Mesenchymal stem cell (in vitro differentiated cells and primary cell): ENCODE data around the gene SHISAL2A.
A peak's percentile ranks its signal among the peaks of the same experiment; 100 is the strongest.
"Not testable (repeated sequence)": the region's sequence is repeated elsewhere in the genome, so short reads cannot be mapped to it uniquely, and the experiment has no call there.

Source experiments
- DNase-seq: peaks from one replicate; pipeline ENCODE4 v3.0.0-alpha.2; 2013
- H2AFZ ChIP-seq: one replicate; pipeline ENCODE4 v1.6.1; 2013; ENCODE audit warnings: low read depth, mild to moderate bottlenecking, control low read depth, inconsistent platforms, low read length, moderate library complexity
- H2AK5ac ChIP-seq: 2 replicates; pipeline ENCODE4 v1.6.1; 2013; ENCODE audit warnings: low read length, moderate library complexity, mild to moderate bottlenecking, inconsistent platforms; ENCODE audit not compliant: severe bottlenecking
- H2BK120ac ChIP-seq: one replicate; pipeline ENCODE4 v1.6.1; 2013; ENCODE audit warnings: low read depth, mild to moderate bottlenecking, inconsistent platforms, low read length, moderate library complexity
- H2BK12ac ChIP-seq, 2 experiments: one replicate each; pipeline ENCODE4 v1.6.1; 2013; ENCODE audit warnings: inconsistent platforms in 2 of 2, low read length in 2 of 2, mild to moderate bottlenecking in 2 of 2, moderate library complexity in 2 of 2, control low read depth in 1 of 2
- H2BK15ac ChIP-seq: one replicate; pipeline ENCODE4 v1.6.1; 2013; ENCODE audit warnings: mild to moderate bottlenecking, low read depth, inconsistent platforms; ENCODE audit not compliant: poor library complexity, severe bottlenecking
- H2BK5ac ChIP-seq: 2 replicates; pipeline ENCODE4 v1.6.1; 2013; ENCODE audit warnings: low read depth, mild to moderate bottlenecking, low read length, control low read depth, inconsistent platforms; ENCODE audit not compliant: poor library complexity, severe bottlenecking
- H3K14ac ChIP-seq, 2 experiments: one replicate each; pipeline ENCODE4 v1.6.1; 2013; ENCODE audit warnings: inconsistent platforms in 2 of 2, low read length in 2 of 2, control low read depth in 1 of 2, mild to moderate bottlenecking in 1 of 2, moderate library complexity in 1 of 2
- H3K18ac ChIP-seq, 2 experiments: one replicate each; pipeline ENCODE4 v1.6.1; 2013; ENCODE audit warnings: inconsistent platforms in 2 of 2, low read length in 2 of 2, control low read depth in 1 of 2, low read depth in 1 of 2, mild to moderate bottlenecking in 1 of 2
- H3K23ac ChIP-seq, 2 experiments: one replicate each; pipeline ENCODE4 v1.6.1; 2013; ENCODE audit warnings: inconsistent platforms in 2 of 2, low read length in 2 of 2, mild to moderate bottlenecking in 2 of 2, moderate library complexity in 2 of 2, control low read depth in 1 of 2
- H3K27ac ChIP-seq: 2 replicates; pipeline ENCODE4 v1.5.1; 2013; ENCODE audit warnings: mild to moderate bottlenecking, moderate library complexity, low read length, control low read depth, inconsistent platforms; ENCODE audit not compliant: poor library complexity, severe bottlenecking
- H3K27me3 ChIP-seq, 2 experiments: 2 replicates each; pipeline versions ENCODE4 v1.6.1 to v1.7.0; 2013; ENCODE audit warnings: low read length in 2 of 2, mild to moderate bottlenecking in 2 of 2, moderate library complexity in 2 of 2, control low read depth in 1 of 2, inconsistent platforms in 1 of 2; ENCODE audit not compliant: control insufficient read depth in 1 of 2, insufficient read depth in 1 of 2
- H3K36me3 ChIP-seq, 2 experiments: 2 replicates each; pipeline versions ENCODE4 v1.6.1 to v1.7.0; 2013; ENCODE audit warnings: low read length in 2 of 2, control low read depth in 1 of 2, inconsistent platforms in 1 of 2, low read depth in 1 of 2, mild to moderate bottlenecking in 1 of 2; ENCODE audit not compliant: insufficient read depth in 2 of 2, control insufficient read depth in 1 of 2
- H3K4ac ChIP-seq, 2 experiments: one replicate each; pipeline ENCODE4 v1.6.1; 2013; ENCODE audit warnings: inconsistent platforms in 2 of 2, low read length in 2 of 2, mild to moderate bottlenecking in 2 of 2, moderate library complexity in 2 of 2, control low read depth in 1 of 2, low read depth in 1 of 2
- H3K4me1 ChIP-seq: 2 replicates; pipeline ENCODE4 v1.6.1; 2013; ENCODE audit warnings: low read depth, low read length, control low read depth; ENCODE audit not compliant: control insufficient read depth, insufficient read depth
- H3K4me2 ChIP-seq: 2 replicates; pipeline ENCODE4 v1.6.1; 2013; ENCODE audit warnings: low read length, mild to moderate bottlenecking, inconsistent platforms; ENCODE audit not compliant: poor library complexity, severe bottlenecking
- H3K4me3 ChIP-seq, 2 experiments: 2 replicates each; pipeline versions ENCODE4 v1.5.1 to v1.7.0; 2013; ENCODE audit warnings: low read length in 2 of 2, mild to moderate bottlenecking in 2 of 2, control low read depth in 1 of 2, low read depth in 1 of 2; ENCODE audit not compliant: insufficient read depth in 1 of 2
- H3K79me1 ChIP-seq: replicated peaks from 2 replicates; pipeline ENCODE4 v1.6.1; 2013; ENCODE audit warnings: mild to moderate bottlenecking, control low read depth, low read length, inconsistent platforms; ENCODE audit not compliant: poor library complexity, severe bottlenecking
- H3K9ac ChIP-seq: 2 replicates; pipeline ENCODE4 v1.7.0; 2013; ENCODE audit warnings: mild to moderate bottlenecking, low read length, moderate library complexity
- H3K9me3 ChIP-seq: 2 replicates; pipeline ENCODE4 v1.7.0; 2013; ENCODE audit warnings: mild to moderate bottlenecking, low read length; ENCODE audit not compliant: control insufficient read depth
- H4K8ac ChIP-seq: one replicate; pipeline ENCODE4 v1.6.1; 2013; ENCODE audit warnings: inconsistent platforms, mild to moderate bottlenecking, low read length, moderate library complexity
- H4K91ac ChIP-seq: one replicate; pipeline ENCODE4 v1.6.1; 2013; ENCODE audit warnings: mild to moderate bottlenecking, low read length, inconsistent platforms
- WGBS: methylation state at CpG from one replicate; pipeline ENCODE4 v1.1.7; 2013; ENCODE audit warnings: mixed read lengths; 5-methylcytosine and 5-hydroxymethylcytosine counted together

The SHISAL2A gene

DNA sequence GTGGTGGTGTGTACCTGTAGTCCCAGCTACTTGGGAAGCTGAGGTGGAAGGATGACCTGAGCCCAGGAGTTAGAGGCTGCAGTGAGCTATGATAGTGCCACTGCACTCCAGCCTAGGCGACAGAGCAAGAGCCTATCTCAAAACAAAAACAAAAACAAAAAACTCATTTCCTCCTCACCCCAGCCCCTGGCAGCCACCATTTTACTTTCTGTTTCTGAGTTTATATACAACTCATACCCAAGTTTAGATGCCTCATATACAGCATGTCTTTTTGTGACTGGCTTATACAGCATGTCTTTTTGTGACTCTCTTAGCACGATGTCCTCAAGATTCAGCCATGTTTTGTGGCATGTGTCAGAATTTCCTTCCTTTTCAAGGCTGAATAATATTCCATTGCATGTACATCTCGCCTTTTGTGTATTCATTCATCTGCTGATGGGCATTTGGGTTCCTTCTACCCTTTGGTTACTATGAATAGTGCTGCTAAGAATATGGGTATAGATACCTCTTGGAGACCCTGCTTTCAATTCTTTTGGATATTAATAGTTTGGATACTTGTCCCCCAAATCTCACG lies 50.5 kb downstream of the SHISAL2A start:
- Histone ChIP-seq H3K18ac (no peak overlapping the region), H2BK5ac (no peak overlapping the region), H3K4me1 (no peaks in the 10 kb centered on the region), H4K8ac (no peak overlapping the region), H3K4ac (no peak overlapping the region), H3K9ac (no peak overlapping the region), H3K14ac (no peak overlapping the region), H2BK15ac (no peak overlapping the region), H3K4me2 (no peak overlapping the region), H2AFZ (no peak overlapping the region), H3K36me3 (peaks cover 20 to 30% of the 10 kb centered on the region in 2 experiments), H2BK12ac (no peak overlapping the region), H4K91ac (no peak overlapping the region), H3K79me1 (peaks cover 7% of the 10 kb centered on the region), H3K4me3 (no peak overlapping the region), H2AK5ac (no peak overlapping the region), H3K9me3 (no peaks in the 10 kb centered on the region), H2BK120ac (no peak overlapping the region), H3K27ac (no peak overlapping the region), H3K27me3 (no peaks in the 10 kb centered on the region), H3K23ac (no peak overlapping the region)
- DNase-seq, result no peak
- WGBS, result 96% methylated on average over 3 of the region's 4 CpGs

DNA sequence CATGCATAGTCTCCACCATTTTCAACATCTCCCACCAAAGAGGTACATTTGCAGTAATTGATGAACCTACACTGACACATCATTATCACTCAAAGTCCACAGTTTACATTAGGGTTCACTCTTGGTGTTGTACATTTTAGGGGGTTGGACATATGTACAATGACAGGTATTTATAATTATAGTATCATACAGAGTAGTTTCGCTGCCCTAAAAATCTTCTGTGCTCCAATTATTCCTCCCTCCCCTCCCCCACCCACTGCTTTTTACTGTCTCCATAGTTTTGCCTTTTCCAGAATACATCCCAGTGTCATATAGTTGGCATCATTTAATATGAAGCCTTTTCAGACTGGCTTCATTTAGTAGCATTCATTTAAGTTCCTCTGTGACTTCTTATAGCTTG lies 51.6 kb downstream of the SHISAL2A start:
- Histone ChIP-seq H2AFZ (no peak overlapping the region), H3K18ac (no peak overlapping the region), H3K4me1 (no peaks in the 10 kb centered on the region), H4K91ac (no peak overlapping the region), H3K9ac (no peak overlapping the region), H3K36me3 (peaks cover 20 to 33% of the 10 kb centered on the region in 2 experiments), H4K8ac (no peak overlapping the region), H2BK5ac (no peak overlapping the region), H3K23ac (no peak overlapping the region), H3K27ac (no peak overlapping the region), H2BK120ac (no peak overlapping the region), H3K14ac (no peak overlapping the region), H2BK15ac (no peak overlapping the region), H3K79me1 (peaks cover 7% of the 10 kb centered on the region), H3K27me3 (no peaks in the 10 kb centered on the region), H3K4me2 (no peak overlapping the region), H3K4me3 (no peak overlapping the region), H2AK5ac (no peak overlapping the region), H3K4ac (no peak overlapping the region), H2BK12ac (no peak overlapping the region), H3K9me3 (no peaks in the 10 kb centered on the region)
- no CpG with 5 or more reads among the region's 1 CpG for WGBS
- DNase-seq, result no peak

DNA sequence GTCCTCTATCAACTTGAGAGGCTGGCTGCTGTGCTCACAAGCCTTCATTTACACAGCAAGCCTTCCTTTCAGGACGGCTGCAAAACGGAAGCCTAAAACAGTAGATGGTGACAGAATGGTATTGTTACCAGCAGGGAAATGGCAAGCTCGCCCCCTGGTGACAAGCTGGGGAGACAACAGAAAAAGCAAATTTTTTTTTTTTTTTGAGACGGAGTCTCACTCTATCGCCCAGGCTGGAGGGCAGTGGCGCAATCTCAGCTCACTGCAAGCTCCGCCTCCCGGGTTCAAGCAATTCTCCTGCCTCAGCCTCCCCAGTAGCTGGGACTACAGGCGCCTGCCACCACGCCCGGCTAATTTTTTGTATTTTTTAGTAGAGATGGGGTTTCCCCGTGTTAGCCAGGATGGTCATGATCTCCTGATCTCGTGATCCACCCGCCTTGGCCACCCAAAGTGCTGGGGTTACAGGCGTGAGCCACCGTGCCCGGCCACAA lies 53.3 kb downstream of the SHISAL2A start:
- H4K8ac ChIP-seq, H3K18ac ChIP-seq, H3K27me3 ChIP-seq, H3K4me1 ChIP-seq, H2BK120ac ChIP-seq, H2BK5ac ChIP-seq, H2AFZ ChIP-seq, H3K4me3 ChIP-seq, H2AK5ac ChIP-seq, H3K23ac ChIP-seq, H3K4me2 ChIP-seq, H3K9ac ChIP-seq, H3K79me1 ChIP-seq, H3K4ac ChIP-seq, H2BK15ac ChIP-seq, H2BK12ac ChIP-seq, H3K27ac ChIP-seq, H4K91ac ChIP-seq, H3K9me3 ChIP-seq, H3K14ac ChIP-seq: not testable (repeated sequence)
- 54% methylated on average over 17 of the region's 17 CpGs for WGBS
- peak; percentile 75 for DNase-seq
- peaks cover 27 to 47% of the 10 kb centered on the region in 2 experiments for H3K36me3 ChIP-seq

DNA sequence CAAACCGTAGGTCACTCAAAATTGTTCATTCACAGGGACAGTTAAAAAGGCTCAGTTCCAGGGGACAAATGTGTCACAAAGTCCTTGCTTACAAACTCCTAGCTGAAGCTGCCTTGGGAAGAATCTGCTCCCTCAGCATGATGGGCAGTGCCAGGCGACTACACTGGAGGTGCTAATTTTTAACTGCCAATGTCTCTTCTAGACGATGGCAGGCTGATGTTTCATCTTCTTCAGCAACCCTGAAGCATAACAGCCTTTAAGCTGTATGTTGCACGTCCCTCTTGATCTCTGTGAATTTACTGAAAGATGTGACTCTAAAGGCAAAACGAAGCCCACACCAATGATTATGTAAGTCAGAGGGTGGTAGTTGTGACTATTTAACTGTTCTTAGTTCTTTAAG lies 53.9 kb downstream of the SHISAL2A start:
- Histone ChIP-seq H3K23ac (no peak overlapping the region), H2BK120ac (no peak overlapping the region), H2AK5ac (no peak overlapping the region), H3K9ac (no peak overlapping the region), H2BK12ac (no peak overlapping the region), H2BK5ac (no peak overlapping the region), H3K4me3 (no peak overlapping the region), H3K79me1 (peaks cover 8% of the 10 kb centered on the region), H3K4ac (no peak overlapping the region), H3K14ac (no peak overlapping the region), H3K18ac (no peak overlapping the region), H3K4me2 (no peak overlapping the region), H3K4me1 (no peaks in the 10 kb centered on the region), H3K27me3 (no peaks in the 10 kb centered on the region), H4K8ac (no peak overlapping the region), H2AFZ (no peak overlapping the region), H3K27ac (no peak overlapping the region), H2BK15ac (no peak overlapping the region), H4K91ac (no peak overlapping the region), H3K36me3 (peaks cover 28 to 50% of the 10 kb centered on the region in 2 experiments), H3K9me3 (no peaks in the 10 kb centered on the region)
- no peak for DNase-seq
- 92% methylated on average over 5 of the region's 5 CpGs for WGBS
